Cerebellar cortex (tissue), 1 donor: ENCODE results near the gene MMP25.
"Not testable (repeated sequence)": the region's sequence is repeated elsewhere in the genome, so short reads cannot be mapped to it uniquely, and the experiment has no call there.

Experiments
- DNase-seq: peaks from one replicate; pipeline ENCODE4 v3.0.0-alpha.2; 2015; ENCODE audit warnings: low spot score

Gene MMP25

DNA sequence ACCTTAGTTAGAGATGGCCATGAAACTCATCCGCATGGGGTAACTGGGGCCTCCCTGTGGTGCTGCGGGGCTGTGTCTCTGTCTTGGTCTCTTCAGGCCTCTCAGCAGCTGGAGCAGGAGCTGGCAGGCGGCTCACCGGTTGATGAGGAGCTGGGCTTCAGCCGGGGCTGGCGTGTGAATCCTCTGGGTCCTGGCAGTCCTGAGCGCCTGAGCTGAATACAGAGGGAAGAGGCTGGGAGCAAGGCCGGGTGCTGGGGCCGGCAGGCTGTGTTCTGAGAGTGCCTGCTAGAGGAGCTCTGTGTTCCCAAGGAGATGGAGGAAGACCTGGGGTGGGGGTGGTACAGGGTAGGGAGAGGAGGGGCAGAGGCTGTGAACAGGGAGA lies 9.4 kb downstream of the MMP25 start:
- not testable (repeated sequence) for DNase-seq

DNA sequence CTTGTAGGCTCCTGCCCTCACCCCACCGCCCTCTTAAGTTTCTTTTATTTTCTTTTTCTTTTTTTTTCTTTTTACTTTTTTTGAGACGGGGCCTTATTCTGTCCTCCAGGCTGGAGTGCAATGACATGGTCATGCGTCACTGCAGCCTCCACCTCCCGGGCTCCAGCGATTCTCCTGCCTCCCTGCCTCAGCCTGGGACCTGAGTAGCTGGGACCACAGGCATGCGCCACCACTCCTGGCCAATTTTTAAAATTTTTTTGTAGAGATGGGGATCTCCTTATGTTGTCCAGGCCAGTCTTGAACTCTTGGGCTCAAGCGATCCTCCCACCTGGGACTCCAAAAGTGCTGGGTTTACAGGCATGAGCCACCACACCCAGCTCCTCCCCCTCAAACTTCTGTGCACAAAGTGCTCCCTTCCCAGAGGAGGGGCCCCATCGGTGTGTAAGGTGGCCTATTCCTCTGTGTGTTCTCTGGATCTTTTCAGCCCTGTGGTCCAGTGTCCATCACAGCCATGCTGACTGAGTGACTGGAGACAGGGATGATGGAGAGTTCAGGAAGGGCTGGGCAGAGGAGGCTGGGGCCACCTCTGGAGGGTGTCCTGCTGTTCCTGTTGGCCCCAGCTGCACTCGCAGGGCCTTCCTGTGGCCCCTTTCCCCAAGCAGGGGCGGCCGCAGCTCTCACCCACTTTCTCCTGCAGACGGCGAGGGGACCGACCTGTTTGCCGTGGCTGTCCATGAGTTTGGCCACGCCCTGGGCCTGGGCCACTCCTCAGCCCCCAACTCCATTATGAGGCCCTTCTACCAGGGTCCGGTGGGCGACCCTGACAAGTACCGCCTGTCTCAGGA lies 10.2 kb downstream of the MMP25 start:
- no peak for DNase-seq

DNA sequence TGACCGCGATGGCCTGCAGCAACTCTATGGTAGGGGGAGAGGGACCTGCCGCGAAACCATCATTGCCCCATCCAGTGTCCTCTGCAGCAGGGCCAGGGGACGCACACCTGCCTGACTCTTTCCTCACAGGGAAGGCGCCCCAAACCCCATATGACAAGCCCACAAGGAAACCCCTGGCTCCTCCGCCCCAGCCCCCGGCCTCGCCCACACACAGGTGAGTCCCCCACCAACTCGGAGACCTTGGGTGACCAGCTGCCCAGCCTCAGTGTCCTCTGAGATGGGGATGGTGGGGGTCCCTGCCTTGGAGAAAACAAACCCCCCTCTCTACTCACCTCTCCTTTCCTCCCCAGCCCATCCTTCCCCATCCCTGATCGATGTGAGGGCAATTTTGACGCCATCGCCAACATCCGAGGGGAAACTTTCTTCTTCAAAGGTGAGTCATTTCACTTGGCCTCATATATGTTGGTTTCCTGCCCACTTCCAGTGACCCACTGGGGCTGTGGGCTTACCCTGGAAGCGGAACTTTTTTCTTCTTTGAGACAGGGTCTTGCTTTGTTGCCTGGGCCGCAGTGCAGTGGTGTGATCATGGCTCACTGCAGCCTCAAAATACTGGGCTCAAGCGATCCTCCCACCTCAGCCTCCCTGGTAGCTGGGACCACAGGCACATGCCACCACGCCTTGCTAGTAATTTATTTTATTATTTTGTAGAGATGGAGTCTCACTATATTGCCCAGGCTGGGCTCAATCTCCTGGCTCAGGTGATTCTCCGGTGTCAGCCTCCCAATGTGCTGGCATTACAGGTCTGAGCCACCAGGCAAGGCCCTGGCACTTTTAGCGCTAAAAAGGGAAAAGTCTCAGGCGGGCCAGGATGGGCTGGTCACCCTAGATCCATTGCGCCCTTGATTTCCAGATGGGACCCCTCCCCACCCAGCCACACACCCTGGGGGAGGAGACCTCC lies 11.1 kb downstream of the MMP25 start:
- no peak for DNase-seq

DNA sequence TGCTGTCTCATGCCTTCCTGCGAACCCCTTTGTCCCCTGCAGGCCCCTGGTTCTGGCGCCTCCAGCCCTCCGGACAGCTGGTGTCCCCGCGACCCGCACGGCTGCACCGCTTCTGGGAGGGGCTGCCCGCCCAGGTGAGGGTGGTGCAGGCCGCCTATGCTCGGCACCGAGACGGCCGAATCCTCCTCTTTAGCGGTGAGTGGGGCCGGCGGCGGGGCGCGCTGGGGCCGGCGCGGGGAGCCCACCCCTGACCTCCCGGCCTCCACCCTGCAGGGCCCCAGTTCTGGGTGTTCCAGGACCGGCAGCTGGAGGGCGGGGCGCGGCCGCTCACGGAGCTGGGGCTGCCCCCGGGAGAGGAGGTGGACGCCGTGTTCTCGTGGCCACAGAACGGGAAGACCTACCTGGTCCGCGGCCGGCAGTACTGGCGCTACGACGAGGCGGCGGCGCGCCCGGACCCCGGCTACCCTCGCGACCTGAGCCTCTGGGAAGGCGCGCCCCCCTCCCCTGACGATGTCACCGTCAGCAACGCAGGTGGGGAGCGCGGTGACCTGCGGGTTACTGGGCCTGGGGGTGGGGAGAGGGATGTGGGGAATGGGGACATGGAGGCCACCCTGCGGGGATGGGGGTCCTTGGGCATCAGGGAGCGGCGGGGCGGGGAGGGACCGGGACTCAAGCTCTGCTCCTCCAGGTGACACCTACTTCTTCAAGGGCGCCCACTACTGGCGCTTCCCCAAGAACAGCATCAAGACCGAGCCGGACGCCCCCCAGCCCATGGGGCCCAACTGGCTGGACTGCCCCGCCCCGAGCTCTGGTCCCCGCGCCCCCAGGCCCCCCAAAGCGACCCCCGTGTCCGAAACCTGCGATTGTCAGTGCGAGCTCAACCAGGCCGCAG lies 12.0 kb downstream of the MMP25 start:
- peak; percentile 66 for DNase-seq

GRCh38 chr16:3059041-3059722 lies 12.8 kb downstream of the MMP25 start:
- DNase-seq = peak; percentile 77

DNA sequence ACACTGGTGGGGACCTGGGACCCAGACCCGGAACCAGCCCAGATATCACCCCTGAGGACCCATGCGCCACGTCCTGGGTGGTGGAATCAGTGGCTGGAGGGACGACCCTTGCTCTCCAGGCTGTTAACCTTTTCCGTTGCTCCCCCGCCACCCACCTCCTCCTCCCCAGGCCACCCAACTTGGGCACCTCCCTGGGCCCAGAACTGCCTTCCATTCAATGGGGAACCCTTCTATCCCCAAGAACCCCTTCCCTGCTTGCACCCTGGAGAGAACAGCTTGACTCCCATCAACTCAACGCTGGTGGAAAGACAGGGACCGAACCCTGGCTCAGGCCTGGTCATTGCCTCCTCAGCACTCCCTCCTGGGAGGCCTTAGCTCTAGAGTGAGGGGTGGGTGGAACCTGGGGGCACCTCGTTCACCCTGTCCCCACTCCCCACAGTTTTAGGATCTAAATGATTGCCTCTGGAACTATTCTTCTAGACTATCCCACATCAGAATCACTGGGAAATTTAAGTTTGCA lies 13.4 kb downstream of the MMP25 start:
- no peak for DNase-seq

- no peak for DNase-seq
Measured at GRCh38 chr16:3060339-3061127, 14.2 kb downstream of the MMP25 start.

- no peak for DNase-seq
Measured at GRCh38 chr16:3062553-3062952, 16.2 kb downstream of the MMP25 start.

GRCh38 chr16:3063625-3064386 lies 17.4 kb downstream of the MMP25 start:
- no peak for DNase-seq

DNA sequence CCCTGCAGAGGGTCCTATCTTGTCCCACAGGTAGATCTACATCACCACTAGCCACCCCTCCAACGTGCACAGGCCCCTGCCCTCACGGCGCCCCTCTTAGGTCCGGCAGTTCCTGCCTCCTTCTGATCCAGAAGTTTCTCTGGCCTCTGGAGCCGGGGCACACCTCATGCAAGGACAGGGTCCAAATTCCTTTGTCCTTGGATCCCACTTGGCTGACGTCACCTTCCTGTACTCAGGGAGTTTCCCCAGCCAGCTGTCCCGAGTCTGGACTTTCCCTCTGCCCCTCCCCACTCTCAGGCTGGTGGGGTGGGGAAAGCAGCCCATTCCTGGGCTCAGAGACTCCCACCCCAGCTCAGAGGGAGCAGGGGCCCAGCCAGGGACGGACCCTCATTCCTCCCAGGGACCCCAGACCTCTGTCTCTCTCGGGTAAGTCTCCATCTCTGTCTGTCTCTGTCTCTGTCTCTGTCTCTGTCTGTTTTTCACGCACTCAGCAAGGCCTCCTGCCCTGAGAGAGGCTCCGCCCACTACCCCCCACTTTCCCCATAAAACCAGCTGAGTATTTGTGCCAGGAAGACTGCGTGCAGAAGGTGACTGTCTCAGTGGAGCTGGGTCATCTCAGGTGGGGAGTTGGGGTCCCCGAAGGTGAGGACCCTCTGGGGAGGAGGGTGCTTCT lies 18.8 kb downstream of the MMP25 start, which contains the start of gene IL32:
TSS of gene IL32 (plus strand) at position 572 of the 673 bp plus-strand sequence. CDS start 172 bp downstream, outside the sequence.
- no peak for DNase-seq

- no peak for DNase-seq
Measured at GRCh38 chr16:3065742-3066439, 19.5 kb downstream of the MMP25 start.

GRCh38 chr16:3066440-3066748 lies 20.0 kb downstream of the MMP25 start:
- DNase-seq = no peak

- no peak for DNase-seq
Measured at GRCh38 chr16:3068487-3068886, 22.1 kb downstream of the MMP25 start.

- DNase-seq = not testable (repeated sequence)
Measured at GRCh38 chr16:3069146-3069545, 22.8 kb downstream of the MMP25 start.

GRCh38 chr16:3070608-3071111 lies 24.3 kb downstream of the MMP25 start:
- DNase-seq = no peak

- no peak for DNase-seq
Measured at GRCh38 chr16:3071655-3072054, 25.3 kb downstream of the MMP25 start.

- not testable (repeated sequence) for DNase-seq
Measured at GRCh38 chr16:3072148-3072547, 25.8 kb downstream of the MMP25 start.
